Glomerular visceral epithelial cell (primary cell): ENCODE data around the gene NAP1L4.

Source experiments
- DNase-seq: peaks from one replicate; pipeline ENCODE4 v3.0.0-alpha.2; 2016; ENCODE audit errors: extremely low spot score

The NAP1L4 gene

DNA sequence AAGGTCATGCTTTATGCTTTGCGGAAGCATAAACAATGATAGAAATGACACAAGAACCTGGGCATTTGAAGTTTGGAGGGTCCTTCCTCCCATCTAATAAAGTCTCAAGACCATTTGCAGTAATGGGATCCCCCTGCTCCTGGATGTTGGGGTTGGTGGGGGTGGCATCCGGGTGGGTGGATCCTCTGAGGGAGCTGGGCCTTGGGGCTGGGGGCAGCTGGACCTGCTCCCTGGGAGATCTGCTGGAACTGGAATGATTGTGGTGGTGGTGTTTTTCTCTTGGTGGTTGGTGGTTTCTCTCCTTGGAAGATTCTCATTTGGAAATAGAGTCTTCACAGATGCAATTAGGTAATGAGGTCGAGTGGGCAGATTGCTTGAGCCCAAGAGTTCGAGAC, 2.2 kb upstream of the NAP1L4 start:
- DNase-seq, result no peak

DNA sequence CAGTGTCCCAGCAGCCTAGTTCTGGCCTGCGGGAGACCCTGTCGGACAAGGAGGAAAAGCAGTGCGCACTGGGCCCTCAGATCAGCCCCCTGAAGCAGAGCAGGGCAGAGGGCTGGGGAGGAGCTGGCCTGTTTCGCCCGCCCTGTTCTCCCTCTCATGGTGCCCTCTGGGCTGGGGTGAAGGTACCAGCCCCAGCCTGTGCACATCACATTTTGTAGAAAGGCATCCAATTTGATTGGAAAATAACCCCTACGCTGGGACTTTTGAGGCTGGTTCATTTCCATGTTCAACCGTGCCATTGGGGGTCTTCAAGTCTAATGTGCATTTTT, 832 bp upstream of the NAP1L4 start:
- DNase-seq, result no peak

DNA sequence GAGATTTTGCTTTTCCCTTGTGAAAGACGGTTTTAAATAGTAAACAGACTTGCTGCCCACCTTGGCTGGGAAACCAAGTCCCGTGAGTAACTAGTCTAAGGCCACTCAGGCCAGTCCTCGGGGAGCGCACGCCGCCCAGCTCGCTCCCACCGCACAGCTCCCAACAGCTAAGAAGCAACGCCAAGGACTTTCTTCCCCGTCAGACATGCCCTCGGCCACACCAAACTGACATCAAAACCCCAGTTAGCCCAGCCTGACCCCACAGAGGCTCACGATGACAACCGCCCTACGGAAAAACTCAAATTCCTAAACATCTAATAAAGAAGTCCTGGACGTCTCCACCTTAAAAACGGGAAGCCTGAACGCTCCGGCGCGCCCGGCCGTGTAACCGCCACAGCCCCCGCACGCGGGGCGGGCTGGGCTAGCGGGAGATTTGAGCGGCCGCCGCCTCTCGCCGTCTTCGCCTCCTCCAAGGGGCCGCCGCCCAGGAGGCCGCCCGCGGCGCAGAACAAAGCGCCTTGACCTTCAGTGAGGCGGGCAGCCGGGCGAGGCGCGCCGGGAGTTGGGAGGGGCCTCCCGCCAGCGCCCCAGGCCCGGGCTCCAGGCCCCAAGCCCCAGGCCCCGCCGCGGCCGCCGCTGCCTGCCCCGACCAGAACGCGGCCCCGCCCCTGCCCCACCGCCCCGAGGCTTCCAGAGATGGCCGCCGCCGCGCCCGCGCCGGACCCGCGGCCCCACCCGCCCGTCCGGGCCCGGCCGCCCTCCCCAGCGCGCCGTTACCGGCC, 486 bp downstream of the NAP1L4 start:
- DNase-seq, result peak; percentile 26

DNA sequence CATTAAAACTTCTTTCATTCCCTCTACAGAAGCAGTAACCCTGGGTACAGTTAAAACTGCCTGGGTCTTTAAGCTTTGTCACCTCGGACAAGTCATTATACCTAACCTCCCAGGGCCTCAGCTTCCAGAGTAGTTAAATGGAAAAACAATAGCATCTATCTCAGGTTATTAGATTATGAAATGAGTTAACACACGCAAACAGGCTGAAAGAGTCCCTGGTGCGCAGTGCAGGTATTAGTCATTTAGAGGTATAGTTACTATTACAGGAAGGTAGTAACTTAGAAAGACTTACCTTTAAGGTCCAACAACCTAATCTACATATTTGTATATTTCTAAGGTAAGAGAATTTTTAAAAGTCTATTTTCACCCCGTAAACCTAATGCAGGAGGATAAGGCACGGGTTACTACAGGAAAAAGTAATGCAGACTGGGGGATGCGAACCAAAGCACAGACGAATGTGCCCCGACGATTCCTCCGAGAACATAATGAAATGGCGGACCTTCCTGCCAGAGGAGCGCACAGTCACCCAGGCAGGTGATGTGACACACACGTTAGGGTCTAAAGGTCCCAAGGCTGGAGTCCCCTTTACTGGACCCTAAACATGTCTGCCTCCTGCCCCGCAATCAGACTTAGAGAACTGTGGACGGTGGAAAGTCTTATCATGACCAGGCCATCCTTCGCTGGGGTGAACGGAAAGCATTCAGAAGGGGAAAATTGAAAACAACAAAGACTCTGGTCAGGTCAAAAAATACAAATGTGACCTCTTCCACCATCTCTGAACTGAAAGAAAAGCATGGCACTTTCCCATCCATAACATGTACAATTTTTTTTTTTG, 1.3 kb downstream of the NAP1L4 start:
- DNase-seq, result peak; percentile 13

DNA sequence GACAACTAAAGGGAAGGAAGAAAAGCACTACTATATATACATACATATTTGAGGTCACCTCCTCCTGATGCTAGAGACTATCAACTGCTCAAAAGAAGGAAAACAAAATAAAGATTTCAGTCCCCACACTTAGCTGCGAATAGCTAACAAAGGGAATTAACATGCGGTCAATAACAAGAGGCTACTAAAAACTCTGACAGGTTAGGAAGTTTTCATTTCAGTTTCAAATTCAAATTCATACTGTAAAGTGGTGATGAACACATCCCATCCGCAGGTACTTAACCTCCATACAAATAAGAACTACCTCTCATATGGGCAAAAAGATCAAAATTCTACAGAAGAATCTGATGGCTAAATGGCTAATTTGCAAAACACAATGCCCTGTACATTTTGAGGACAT, 2.6 kb downstream of the NAP1L4 start:
- no peak for DNase-seq

DNA sequence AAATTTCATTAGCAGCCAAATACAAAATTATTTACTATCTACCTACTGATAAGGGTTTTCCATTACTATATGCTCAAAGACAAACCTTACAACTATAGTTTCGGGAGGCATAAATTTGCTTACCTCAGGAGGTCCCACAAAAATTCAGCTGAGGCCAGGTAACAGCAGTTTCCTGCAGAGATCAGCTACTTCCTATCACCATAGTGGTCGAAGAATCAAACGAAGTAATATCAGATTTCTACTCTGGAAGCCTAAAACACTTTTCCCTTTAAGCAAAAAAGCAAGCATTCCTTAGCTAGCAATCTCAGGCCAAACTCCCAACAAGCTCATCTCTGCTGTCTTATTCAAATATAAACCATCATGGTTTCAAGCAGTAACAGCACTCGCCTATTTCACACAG, 3.1 kb downstream of the NAP1L4 start:
- DNase-seq, result no peak

DNA sequence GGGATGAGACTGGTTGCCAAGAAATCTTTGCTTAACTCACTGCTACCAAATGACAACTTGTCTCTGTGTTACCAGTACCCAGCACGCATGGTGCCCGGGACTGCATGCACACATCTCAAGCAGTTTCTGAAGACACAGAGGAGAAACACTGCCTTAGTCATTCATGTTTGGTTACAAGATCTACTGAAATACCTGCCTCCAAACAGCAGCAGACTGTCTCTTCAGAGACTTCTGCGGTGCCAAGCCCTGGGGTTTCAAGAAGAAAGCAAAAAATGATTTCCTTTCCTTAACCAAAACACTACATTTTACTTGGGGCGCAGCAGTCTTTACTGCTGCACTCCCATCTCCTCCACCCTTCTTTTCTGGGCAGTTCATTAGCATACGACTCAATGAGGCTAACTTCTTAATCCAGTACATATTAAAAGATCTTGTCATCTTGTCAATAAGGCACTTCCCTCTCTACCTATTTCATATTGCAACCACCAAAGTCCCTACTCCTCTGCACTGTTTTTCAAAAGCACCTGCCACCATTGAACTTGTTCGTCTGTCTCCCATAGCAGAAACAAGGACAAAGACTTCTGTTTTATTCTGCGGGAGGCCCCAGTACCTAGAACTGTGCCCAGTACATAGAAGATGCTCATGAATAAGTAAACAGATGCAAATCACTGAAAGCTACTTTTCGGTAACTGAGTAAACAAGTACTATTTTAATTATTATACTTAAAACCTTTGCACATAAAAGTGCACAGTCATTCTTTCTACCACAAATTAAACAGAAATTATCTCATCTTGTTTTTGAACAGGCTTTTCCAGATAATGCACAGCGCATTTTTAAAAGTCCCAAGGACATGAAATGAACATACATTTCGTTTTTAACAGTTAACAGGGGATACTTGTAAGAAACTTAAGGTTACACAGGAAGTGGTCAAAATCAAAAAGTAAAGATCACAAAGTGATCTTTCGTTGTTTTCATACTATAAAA, 4.0 kb downstream of the NAP1L4 start:
- DNase-seq, result no peak

DNA sequence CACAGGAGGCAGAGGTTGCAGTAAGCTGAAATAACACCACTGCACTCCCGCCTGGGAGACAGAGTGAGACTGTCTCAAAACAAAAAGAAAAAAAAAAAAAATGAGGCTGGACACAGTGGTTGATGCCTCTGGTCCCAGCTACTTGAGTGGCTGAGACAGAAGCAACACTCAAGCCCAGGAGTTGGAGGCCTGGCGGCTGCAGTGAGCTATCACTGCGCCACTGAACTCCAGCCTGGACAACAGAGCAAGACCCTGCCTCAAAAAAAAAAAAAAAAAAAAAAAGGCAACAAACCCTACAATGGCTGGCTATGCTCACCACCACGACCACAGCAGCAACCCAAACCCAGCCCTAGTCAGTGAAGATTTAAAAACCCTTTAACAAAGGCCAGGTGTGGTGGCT, 8.2 kb downstream of the NAP1L4 start:
- no peak for DNase-seq

DNA sequence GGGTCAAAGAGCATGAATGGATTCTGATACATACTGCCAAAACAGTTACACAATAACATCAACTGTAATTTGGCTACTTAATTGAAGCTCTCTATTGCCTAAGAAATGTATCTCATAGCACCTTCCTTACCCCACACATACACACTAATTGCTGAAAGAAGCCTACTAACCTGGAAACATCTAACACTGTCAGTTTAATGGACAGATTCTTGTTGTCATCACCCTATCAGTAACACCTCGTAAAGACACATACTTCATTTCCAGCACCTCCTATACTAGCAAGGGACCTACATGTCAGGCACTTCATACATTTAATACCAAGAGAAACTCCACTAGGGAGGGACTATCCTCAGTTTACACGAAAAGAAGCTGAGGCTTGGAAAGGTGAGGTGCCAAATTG, 9.9 kb downstream of the NAP1L4 start:
- no peak for DNase-seq

DNA sequence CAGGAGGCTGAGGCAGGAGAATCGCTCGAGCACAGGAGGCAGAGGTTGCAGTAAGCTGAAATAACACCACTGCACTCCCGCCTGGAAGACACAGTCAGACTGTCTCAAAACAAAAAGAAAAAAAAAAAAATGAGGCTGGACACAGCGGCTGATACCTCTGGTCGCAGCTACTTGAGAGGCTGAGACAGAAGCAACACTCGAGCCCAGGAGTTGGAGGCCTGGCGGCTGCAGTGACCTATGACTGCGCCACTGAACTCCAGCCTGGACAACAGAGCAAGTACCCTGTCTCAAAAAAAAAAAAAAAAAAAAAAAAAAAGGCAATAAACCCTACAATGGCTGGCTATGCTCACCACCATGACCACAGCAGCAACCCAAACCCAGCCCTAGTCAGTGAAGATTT, 11.0 kb downstream of the NAP1L4 start:
- DNase-seq, result no peak

DNA sequence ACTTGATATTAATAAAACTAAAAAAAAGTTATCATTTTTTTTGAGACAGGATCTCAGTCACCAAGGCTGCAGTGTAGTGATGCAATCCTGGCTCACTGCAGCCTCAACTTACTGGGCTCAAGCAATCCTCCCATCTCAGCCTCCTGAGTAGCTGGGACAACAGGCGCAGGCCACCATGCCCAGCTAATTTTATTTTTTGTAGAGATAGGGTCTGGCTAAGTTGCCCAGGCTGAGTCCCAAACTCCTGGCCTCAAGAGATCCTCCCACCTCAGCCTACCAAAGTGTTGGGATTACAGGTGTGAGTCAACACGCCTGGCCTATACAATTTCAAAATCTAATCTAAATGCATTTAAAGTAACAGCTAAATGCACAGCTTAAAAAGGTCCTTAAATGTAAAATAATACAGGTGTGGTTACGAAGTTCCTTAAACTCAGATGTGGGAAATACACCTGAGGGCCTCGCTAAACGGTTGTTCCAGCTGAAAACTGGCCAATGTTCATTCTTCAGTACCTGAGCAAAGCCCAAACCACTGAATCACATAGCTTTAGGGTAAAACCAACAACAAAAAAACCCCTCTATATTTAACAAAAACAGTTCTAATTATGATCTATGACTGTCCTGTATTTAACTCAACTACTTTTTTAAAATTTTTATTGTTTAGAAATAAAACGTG, 11.8 kb downstream of the NAP1L4 start:
- no peak for DNase-seq

DNA sequence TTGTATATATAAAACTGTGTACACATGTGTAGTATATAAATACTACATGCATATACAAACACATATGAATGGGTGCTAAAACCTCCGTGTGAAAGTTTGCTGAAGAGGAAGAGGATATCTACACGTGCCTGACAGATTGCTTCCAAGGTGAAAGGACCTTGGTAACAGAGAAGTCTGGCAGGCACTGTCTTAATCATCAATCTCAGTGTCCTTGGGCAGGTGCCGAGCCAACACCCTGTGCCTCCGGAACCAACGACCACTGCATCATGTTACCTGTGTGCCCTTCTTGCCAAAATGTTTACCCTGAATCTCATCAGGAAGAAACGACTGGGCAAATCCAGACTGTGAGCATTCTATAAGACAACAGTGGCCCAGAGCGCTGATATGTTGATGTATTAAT, 15.0 kb downstream of the NAP1L4 start:
- DNase-seq, result no peak

DNA sequence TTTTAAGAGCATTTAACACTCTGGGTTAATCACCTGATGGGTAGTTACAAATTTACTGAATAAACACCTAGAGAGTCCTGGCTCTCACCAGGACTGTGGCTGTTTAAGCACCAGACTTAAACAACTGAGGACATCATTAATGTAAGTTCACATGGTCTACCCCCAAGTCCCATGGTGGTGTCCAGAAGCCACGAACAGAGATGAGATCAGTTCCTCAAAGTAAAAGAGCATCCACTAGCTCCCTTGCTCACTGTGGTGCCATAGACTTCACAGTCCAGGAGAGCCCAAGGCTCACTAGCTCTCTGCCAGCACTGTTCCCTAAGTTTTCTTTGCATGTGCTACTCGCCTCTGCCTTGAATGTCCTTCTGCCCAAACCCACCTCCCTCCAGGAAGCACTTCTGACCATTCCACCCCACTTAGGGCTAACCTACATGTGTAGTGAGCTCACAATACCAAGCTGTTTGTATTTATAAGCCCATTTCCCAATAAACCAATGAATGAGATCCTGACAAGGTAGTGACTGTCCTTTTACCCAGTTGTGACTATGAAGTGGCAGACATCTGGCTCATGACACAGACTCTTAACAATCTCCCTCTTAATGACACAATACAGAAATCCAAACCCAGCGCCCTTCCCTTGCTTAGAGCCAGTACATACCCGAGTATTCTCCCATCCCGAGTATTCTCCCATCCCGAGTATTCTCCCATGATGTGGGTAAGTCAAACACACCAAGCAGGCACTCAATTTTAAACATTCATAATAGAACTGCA, 15.7 kb downstream of the NAP1L4 start:
- no peak for DNase-seq

DNA sequence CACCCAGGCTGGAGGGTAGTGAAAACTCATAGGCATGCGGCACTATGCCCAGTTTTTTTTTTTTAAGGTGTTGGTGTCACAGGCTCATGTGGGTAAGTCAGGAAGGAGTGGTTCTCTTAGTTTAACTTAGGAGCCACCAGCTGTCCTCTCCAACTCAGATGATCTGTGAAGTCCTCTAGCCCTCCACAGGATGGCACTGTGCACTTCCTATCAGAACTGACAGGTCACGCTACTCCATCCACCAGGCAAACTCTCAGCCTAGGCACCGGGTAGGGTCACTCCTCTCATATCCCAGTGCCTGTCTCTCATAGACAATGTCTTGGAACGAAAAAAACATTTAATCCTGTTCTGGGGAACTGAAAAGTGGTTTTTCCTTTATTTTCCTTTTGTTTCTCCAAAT, 16.5 kb downstream of the NAP1L4 start:
- peak; percentile 30 for DNase-seq

DNA sequence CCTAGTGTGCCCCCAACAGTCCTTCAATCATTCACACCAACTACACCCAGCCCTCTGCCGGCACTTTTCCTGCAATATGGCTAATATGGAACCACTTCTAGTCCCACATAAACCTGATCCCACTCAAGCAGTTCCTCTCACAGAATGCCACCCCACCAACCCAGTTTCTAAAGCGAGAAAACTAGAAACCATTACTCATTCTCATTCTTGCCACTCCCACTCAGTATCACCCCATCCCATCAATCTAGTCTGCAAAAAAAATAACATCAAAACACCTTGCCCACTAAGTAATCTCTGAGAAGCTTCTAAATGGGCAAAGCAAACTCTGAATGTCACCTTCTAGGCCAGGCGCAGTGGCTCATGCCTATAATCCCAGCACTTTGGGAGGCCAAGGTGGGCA, 17.9 kb downstream of the NAP1L4 start:
- DNase-seq, result no peak

DNA sequence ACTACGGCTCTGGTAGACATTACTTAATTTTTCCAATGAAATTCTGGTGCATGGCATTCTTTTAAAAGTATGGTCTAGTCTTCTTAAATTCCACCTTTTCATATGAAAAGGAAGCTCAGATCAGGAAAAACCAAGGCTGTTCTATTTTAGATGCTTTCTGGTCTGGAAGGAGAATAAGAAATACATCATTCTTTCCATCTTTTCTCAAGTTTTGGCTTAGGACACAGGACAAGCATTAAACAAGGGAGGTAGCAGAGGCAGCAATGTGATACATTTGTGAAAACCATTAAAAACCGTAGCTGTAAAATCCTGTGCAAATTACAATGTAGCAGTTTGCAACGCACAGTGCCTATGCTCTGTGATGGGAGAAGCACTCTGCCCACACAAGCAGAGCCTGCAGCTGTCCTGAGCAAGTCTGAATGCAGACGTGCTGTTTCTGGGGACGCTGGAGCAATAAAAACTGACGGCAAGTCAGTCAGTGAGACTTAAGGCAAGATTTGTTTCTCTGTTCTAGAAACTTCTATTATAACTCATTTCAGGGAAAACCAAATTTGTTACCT, 23.7 kb downstream of the NAP1L4 start:
- DNase-seq, result no peak

DNA sequence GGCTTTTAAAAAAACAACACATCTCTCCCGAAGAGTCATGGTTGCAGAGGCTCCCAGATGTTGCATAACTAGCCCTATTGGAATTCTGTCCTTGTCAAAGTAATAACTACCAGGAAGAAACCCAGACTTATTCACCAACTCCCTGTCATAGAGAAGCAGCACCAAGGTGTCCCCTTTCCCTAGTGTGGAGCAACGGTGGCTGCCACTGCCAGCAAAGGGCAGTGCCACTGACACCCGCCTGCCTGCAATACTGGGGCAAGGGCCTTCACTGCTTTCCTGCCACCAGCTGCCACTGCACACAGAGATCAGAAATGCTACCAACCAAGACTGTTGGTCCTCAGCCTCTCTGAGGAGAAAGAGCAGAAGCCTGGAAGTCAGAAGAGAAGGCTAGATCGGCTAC, 27.3 kb downstream of the NAP1L4 start:
- no peak for DNase-seq

DNA sequence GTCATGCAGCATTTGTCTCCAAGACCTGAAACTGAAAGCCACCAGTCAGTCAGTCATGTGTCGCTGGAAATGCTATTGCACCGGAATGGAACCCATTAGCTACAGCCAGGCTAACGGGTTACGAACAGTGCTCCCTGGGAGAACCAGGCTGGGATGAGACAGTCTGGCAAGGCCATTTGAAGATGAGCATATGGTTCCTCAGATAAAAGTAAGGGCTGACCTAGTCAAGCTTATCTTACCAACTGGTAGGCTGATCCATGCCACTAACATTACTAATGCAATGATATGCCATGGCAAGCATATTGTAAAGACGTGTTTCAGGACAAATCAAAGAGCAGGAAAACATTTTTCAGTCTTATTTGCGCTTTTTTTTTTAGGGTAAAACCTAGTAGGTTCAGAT, 28.4 kb downstream of the NAP1L4 start:
- no peak for DNase-seq

DNA sequence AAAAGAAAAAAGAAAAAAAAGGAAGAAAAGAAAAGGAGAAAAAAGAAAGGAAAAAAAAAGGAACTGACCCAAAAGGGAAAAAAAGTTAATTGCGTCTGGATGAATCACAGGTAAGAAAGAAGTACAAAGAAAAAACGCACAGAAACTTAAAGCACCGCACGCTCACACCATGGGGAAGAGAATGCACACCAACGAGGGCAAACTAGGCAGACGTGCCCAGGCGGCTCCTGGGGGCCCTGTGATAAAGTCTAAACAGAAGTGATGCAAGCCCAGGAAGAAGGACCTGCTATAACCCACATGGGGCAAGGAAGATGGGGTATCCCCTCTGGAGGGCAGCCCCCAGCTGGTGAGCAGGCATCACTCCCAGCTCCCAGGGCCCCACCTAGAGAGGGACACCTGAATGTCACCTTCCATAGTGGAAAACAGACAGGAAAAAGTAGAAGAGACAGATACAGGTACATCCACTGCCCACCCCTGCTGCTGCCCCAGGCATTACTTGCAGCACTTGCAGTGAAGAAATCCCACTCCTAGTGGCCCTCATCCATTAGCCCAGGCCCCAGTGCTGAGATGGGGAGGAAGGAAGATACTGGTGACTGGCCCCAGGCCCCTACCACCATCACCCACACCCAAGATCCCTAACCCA, 28.9 kb downstream of the NAP1L4 start:
- DNase-seq, result no peak

DNA sequence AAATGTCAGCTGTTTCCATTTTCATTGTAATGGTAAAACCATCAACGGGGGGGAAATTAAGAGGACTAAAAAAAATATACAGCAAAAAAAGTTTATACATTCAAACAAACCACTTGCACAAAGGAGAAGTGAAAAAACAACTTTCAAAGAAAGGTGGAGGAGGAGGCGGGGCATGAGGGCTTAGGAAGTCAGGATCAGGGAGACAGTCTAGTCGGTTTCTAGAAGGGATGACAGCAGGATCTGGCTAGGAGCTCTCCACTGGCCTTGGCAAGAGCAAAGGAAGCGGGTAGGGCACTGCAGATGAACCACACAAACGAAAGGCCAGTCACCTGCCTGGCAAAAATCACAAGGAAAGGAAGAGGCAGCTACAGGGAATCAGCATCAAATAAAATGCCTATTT, 31.0 kb downstream of the NAP1L4 start:
- no peak for DNase-seq
